Trophoblast cell (in vitro differentiated cells and primary cell): ENCODE measurements around the gene RPRD1B. TPM values are rescaled to one million over a fixed set of nuclear protein-coding genes. Genes with fewer than 3 reads are reported as not detected.

ENCODE experiments used
- DNase-seq, 2 donors: peaks; one replicate each; pipeline ENCODE4 v3.0.0-alpha.2; 2016
- H2AFZ ChIP-seq: 2 replicates; pipeline ENCODE4 v1.6.1; 2013; ENCODE audit warnings: low read length, moderate library complexity, mild to moderate bottlenecking; ENCODE audit not compliant: insufficient read depth, poor library complexity
- H2AK5ac ChIP-seq: 2 replicates; pipeline ENCODE4 v1.6.1; 2013; ENCODE audit warnings: mild to moderate bottlenecking, low read length
- H2BK120ac ChIP-seq: 2 replicates; pipeline ENCODE4 v1.6.1; 2013; ENCODE audit warnings: low read length, mild to moderate bottlenecking, moderate library complexity; ENCODE audit not compliant: insufficient read depth, poor library complexity
- H2BK12ac ChIP-seq: 2 replicates; pipeline ENCODE4 v1.6.1; 2013; ENCODE audit warnings: mild to moderate bottlenecking, low read length, moderate library complexity
- H2BK5ac ChIP-seq: 2 replicates; pipeline ENCODE4 v1.6.1; 2013; ENCODE audit warnings: low read length, low read depth, moderate library complexity, mild to moderate bottlenecking; ENCODE audit not compliant: poor library complexity
- H3K14ac ChIP-seq: 2 replicates; pipeline ENCODE4 v1.6.1; 2013; ENCODE audit warnings: mild to moderate bottlenecking, low read length
- H3K18ac ChIP-seq: 2 replicates; pipeline ENCODE4 v1.6.1; 2013; ENCODE audit warnings: mild to moderate bottlenecking, low read length
- H3K23ac ChIP-seq: 2 replicates; pipeline ENCODE4 v1.6.1; 2013; ENCODE audit warnings: low read length
- H3K27ac ChIP-seq: 2 replicates; pipeline ENCODE4 v1.5.1; 2013; ENCODE audit warnings: low read depth, mild to moderate bottlenecking, inconsistent platforms, low read length, moderate library complexity
- H3K27me3 ChIP-seq: 2 replicates; pipeline ENCODE4 v1.6.1; 2013; ENCODE audit warnings: inconsistent platforms, mild to moderate bottlenecking, low read length, moderate library complexity; ENCODE audit not compliant: insufficient read depth
- H3K36me3 ChIP-seq, 2 experiments: 1 replicate in 1 of 2; 2 replicates in 1 of 2; pipeline ENCODE4 v1.6.1; 2013; ENCODE audit warnings: low read length in 2 of 2, mild to moderate bottlenecking in 2 of 2, moderate library complexity in 1 of 2; ENCODE audit not compliant: insufficient read depth in 2 of 2, control insufficient read depth in 1 of 2
- H3K4ac ChIP-seq: 2 replicates; pipeline ENCODE4 v1.6.1; 2013; ENCODE audit warnings: low read depth, mild to moderate bottlenecking, low read length, moderate library complexity
- H3K4me1 ChIP-seq, 2 experiments: 1 replicate in 1 of 2; 2 replicates in 1 of 2; pipeline ENCODE4 v1.6.1; 2013; ENCODE audit warnings: low read length in 2 of 2, mild to moderate bottlenecking in 2 of 2, moderate library complexity in 1 of 2; ENCODE audit not compliant: insufficient read depth in 2 of 2, control insufficient read depth in 1 of 2
- H3K4me2 ChIP-seq: 2 replicates; pipeline ENCODE4 v1.6.1; 2013; ENCODE audit warnings: inconsistent platforms, mild to moderate bottlenecking, low read length, moderate library complexity
- H3K4me3 ChIP-seq: 2 replicates; pipeline ENCODE4 v1.5.1; 2013; ENCODE audit warnings: mild to moderate bottlenecking, low read depth, low read length, inconsistent platforms
- H3K79me1 ChIP-seq: one replicate; pipeline ENCODE4 v1.6.1; 2013; ENCODE audit warnings: low read length
- H3K79me2 ChIP-seq: 2 replicates; pipeline ENCODE4 v1.6.1; 2013; ENCODE audit warnings: low read length, mild to moderate bottlenecking; ENCODE audit not compliant: control insufficient read depth, insufficient read depth, poor library complexity
- H3K9ac ChIP-seq: 2 replicates; pipeline ENCODE4 v1.6.1; 2013; ENCODE audit warnings: mild to moderate bottlenecking, low read length
- H3K9me3 ChIP-seq: 2 replicates; pipeline ENCODE4 v1.6.1; 2013; ENCODE audit warnings: low read depth, mild to moderate bottlenecking, control low read depth, inconsistent platforms, low read length; ENCODE audit not compliant: insufficient read depth
- H4K12ac ChIP-seq: 2 replicates; pipeline ENCODE4 v1.6.1; 2013; ENCODE audit warnings: low read depth, mild to moderate bottlenecking, low read length, moderate library complexity
- H4K8ac ChIP-seq: 2 replicates; pipeline ENCODE4 v1.6.1; 2013; ENCODE audit warnings: low read depth, mild to moderate bottlenecking, low read length, moderate library complexity
- H4K91ac ChIP-seq: one replicate; pipeline ENCODE4 v1.6.1; 2013; ENCODE audit warnings: low read depth, mild to moderate bottlenecking, low read length, moderate library complexity
- WGBS: extraction: QIAGEN DNeasy Blood & Tissue Kit; methylation state at CpG from one replicate; pipeline ENCODE4 v1.1.7; 2013; ENCODE audit warnings: missing lambda C conversion rate; ENCODE audit not compliant: insufficient read length, insufficient coverage; ENCODE audit errors: extremely low coverage; 5-methylcytosine and 5-hydroxymethylcytosine counted together
- polyA plus RNA-seq: library from polyadenylated mRNA; stranded (reverse); fragments of 200-250 nt; gene quantifications from 2 replicates; pipeline ENCODE4 v1.2.3, GENCODE V29; 2013

RPRD1B gene, protein sequence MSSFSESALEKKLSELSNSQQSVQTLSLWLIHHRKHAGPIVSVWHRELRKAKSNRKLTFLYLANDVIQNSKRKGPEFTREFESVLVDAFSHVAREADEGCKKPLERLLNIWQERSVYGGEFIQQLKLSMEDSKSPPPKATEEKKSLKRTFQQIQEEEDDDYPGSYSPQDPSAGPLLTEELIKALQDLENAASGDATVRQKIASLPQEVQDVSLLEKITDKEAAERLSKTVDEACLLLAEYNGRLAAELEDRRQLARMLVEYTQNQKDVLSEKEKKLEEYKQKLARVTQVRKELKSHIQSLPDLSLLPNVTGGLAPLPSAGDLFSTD
- 29.9 and 32.6 TPM in 2 replicates for polyA plus RNA-seq

DNA sequence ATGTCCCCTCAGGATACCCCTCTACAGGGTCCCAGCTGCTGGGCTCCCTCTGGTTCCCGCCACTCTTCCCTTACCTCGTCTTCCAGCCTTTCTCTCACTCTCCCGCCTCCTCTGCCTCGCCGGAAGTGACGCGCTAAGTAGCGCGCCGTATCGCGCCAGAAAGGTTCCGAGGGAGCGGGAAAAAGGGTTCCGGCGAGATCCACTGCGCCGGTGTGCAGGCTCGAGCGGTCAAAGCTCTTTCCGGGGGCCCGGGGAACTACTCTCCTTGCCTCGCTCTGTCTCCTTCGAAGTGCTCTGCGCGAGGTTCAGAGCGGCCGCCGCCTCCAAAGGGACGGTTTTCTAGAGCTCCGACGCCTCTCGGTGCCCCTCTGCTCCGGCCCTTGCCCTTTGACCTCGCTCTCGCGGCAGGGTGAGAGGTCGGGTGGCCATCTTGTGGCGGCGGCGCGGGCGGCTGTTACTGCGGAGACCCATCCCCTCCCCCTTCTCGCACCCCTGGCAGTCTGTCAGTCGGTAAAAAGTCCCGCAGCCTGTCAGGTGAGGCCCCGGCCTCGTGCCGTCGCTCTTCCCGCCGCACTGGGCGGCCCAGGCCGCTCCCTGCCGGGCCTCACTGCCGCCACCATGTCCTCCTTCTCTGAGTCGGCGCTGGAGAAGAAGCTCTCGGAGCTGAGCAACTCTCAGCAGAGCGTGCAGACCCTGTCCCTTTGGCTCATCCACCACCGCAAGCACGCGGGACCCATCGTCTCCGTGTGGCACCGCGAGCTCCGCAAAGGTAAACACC lies at the start of gene RPRD1B, which contains the start of gene TTI1:
Gene RPRD1B, plus strand, starts transcription at position 417 of the 778 bp plus-strand sequence. Its CDS starts 202 bp downstream, at position 619.
Gene TTI1, minus strand, starts transcription at position 127 of the 778 bp plus-strand sequence. CDS start 19,640 bp downstream, outside the sequence.
- peaks cover 15% of the 10 kb centered on the region for H3K79me2 ChIP-seq
- peak; percentile 83 to 92 for DNase-seq
- H3K4me1 ChIP-seq: peaks cover 6 to 21% of the 10 kb centered on the region in 2 experiments
- H2BK12ac ChIP-seq: peak within 1 kb of the TSS; percentile 31
- H3K4me2 ChIP-seq: peak within 1 kb of the TSS; percentile 79
- peak within 1 kb of the TSS; percentile 90 for H3K27ac ChIP-seq
- H4K8ac ChIP-seq: peak within 1 kb of the TSS; percentile 97
- H3K27me3 ChIP-seq: no peaks in the 10 kb centered on the region
- no CpG with 5 or more reads among the region's 69 CpGs for WGBS
- peak within 1 kb of the TSS; percentile 97 for H2AK5ac ChIP-seq
- H3K79me1 ChIP-seq: peaks cover 11% of the 10 kb centered on the region
- peak within 1 kb of the TSS; percentile 99 for H3K4ac ChIP-seq
- no peaks in the 10 kb centered on the region for H3K9me3 ChIP-seq
- peak within 1 kb of the TSS; percentile 95 for H2BK5ac ChIP-seq
- H4K91ac ChIP-seq: peak within 1 kb of the TSS; percentile 95
- H3K9ac ChIP-seq: peak within 1 kb of the TSS; percentile 95
- peak within 1 kb of the TSS; percentile 97 for H3K4me3 ChIP-seq
- H4K12ac ChIP-seq: peak within 1 kb of the TSS; percentile 87
- peak within 1 kb of the TSS; percentile 94 for H3K14ac ChIP-seq
- no peak within 1 kb of the TSS for H3K23ac ChIP-seq
- peak within 1 kb of the TSS; percentile 91 for H3K18ac ChIP-seq
- peak within 1 kb of the TSS; percentile 92 for H2BK120ac ChIP-seq
- peak within 1 kb of the TSS; percentile 89 for H2AFZ ChIP-seq
- H3K36me3 ChIP-seq: peaks cover 0 to 10% of the 10 kb centered on the region in 2 experiments

GRCh38 chr20:37984018-37984785 lies 49.3 kb upstream of the RPRD1B start:
- H3K9ac ChIP-seq: no peak overlapping the region
- no peak overlapping the region for H3K14ac ChIP-seq
- no peak overlapping the region for H4K8ac ChIP-seq
- H3K27ac ChIP-seq: no peak overlapping the region
- H2BK5ac ChIP-seq: no peak overlapping the region
- no peaks in the 10 kb centered on the region for H3K27me3 ChIP-seq
- no peak overlapping the region for H3K18ac ChIP-seq
- no peak overlapping the region for H3K4me3 ChIP-seq
- H3K36me3 ChIP-seq: peaks cover 10 to 17% of the 10 kb centered on the region in 2 experiments
- H3K23ac ChIP-seq: no peak overlapping the region
- no peaks in the 10 kb centered on the region for H3K79me2 ChIP-seq
- H4K91ac ChIP-seq: no peak overlapping the region
- no peak overlapping the region for H2BK120ac ChIP-seq
- H2AFZ ChIP-seq: no peak overlapping the region
- no CpG with 5 or more reads among the region's 14 CpGs for WGBS
- no peaks in the 10 kb centered on the region for H3K9me3 ChIP-seq
- no peak overlapping the region for H3K4me2 ChIP-seq
- H2BK12ac ChIP-seq: no peak overlapping the region
- no peak overlapping the region for H3K4ac ChIP-seq
- H3K79me1 ChIP-seq: no peaks in the 10 kb centered on the region
- peaks cover 0 to 2% of the 10 kb centered on the region in 2 experiments for H3K4me1 ChIP-seq
- no peak for DNase-seq
- no peak overlapping the region for H4K12ac ChIP-seq
- H2AK5ac ChIP-seq: no peak overlapping the region

DNA sequence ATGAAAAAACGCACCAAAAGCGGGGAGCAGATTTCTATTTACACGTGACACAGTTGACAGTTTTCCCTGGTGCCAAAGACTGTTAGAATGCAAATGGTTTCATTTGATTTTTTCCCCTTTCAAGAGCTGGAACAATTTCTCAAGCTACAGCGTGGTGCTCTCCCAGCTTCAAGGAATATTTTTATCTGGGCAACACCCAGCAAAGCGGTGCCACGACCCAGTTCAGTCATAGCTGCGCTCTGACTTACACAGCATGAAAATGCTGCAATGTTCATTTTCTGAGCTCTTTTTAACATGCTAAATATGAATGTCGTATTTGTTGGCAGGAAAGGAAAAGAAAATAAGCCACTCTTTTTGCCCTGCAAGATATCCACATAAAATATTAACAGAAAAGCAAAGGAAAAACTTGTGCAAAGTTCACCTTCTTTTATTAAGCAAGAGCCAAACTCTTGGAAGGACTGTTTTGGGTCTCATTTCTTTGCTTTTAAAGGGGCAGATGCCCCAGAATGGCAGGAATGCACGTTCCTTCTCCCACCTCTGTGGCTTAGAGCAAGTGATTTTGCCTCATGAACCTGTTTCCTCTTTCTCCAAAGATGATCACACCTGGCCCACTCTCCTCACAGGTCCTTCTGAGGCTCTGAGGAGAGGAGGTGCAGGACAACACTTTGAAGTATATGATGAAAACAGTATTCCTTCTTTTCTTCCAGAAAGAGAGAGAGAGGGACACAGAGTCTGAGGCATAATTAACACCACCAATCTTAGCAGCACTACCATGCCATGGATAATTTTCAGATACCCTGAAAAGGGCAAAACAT lies 47.3 kb upstream of the RPRD1B start:
- Histone ChIP-seq H4K91ac (no peak overlapping the region), H2AK5ac (no peak overlapping the region), H3K14ac (no peak overlapping the region), H2BK120ac (no peak overlapping the region), H3K23ac (no peak overlapping the region), H3K27me3 (no peaks in the 10 kb centered on the region), H2BK5ac (no peak overlapping the region), H4K8ac (no peak overlapping the region), H3K9ac (no peak overlapping the region), H2BK12ac (no peak overlapping the region), H3K79me2 (no peaks in the 10 kb centered on the region), H3K4ac (no peak overlapping the region), H3K4me1 (peaks cover 0 to 2% of the 10 kb centered on the region in 2 experiments), H3K79me1 (no peaks in the 10 kb centered on the region), H4K12ac (no peak overlapping the region), H3K36me3 (peaks cover 10 to 19% of the 10 kb centered on the region in 2 experiments), H3K18ac (no peak overlapping the region), H3K4me2 (no peak overlapping the region), H3K9me3 (no peaks in the 10 kb centered on the region), H2AFZ (no peak overlapping the region), H3K27ac (no peak overlapping the region), H3K4me3 (no peak overlapping the region)
- WGBS: no CpG with 5 or more reads among the region's 9 CpGs
- DNase-seq: no peak
